CD14-positive monocyte (primary cell): ENCODE data around the gene CFAP126. TPM values are rescaled to one million over a fixed set of nuclear protein-coding genes. Genes with fewer than 3 reads are reported as not detected.
"Not testable (repeated sequence)": the region's sequence is repeated elsewhere in the genome, so short reads cannot be mapped to it uniquely, and the experiment has no call there.

Experiments
- DNase-seq, 3 donors: peaks; one replicate each; pipeline ENCODE4 v3.0.0-alpha.2; 2011 to 2022
- H2AFZ ChIP-seq: 2 replicates; pipeline ENCODE4 v1.6.0; 2012; ENCODE audit warnings: mild to moderate bottlenecking, low read depth, low read length, inconsistent platforms; ENCODE audit not compliant: insufficient read depth, poor library complexity, severe bottlenecking
- H3K27ac ChIP-seq, 2 donors: 1 replicate in 1 of 2; 2 replicates in 1 of 2; pipeline ENCODE4 v1.5.1; 2012 to 2013; ENCODE audit warnings: low read length in 2 of 2, control low read depth in 1 of 2, inconsistent platforms in 1 of 2, low read depth in 1 of 2, mild to moderate bottlenecking in 1 of 2
- H3K27me3 ChIP-seq, 2 donors: one replicate each; pipeline versions ENCODE4 v1.6.0 to v1.6.1; 2011 to 2013; ENCODE audit warnings: low read length in 2 of 2; ENCODE audit not compliant: control insufficient read depth in 2 of 2, insufficient read depth in 2 of 2
- H3K36me3 ChIP-seq, 2 donors: replicated peaks in 1 of 2; 1 replicate in 1 of 2; 2 replicates in 1 of 2; pipeline versions ENCODE4 v1.5.1 to v1.6.1; 2012 to 2013; ENCODE audit warnings: low read length in 2 of 2, control low read depth in 1 of 2, inconsistent platforms in 1 of 2, mild to moderate bottlenecking in 1 of 2; ENCODE audit not compliant: insufficient read depth in 2 of 2, control insufficient read depth in 1 of 2
- H3K4me1 ChIP-seq, 2 donors: 1 replicate in 1 of 2; 2 replicates in 1 of 2; pipeline versions ENCODE4 v1.5.1 to v1.6.1; 2012 to 2013; ENCODE audit warnings: low read length in 2 of 2, control low read depth in 1 of 2, inconsistent platforms in 1 of 2, mild to moderate bottlenecking in 1 of 2, moderate library complexity in 1 of 2; ENCODE audit not compliant: insufficient read depth in 2 of 2, control insufficient read depth in 1 of 2
- H3K4me2 ChIP-seq: replicated peaks from 2 replicates; pipeline ENCODE3; 2012; ENCODE audit warnings: low read length, moderate library complexity, mild to moderate bottlenecking; ENCODE audit not compliant: poor library complexity, severe bottlenecking; ENCODE audit errors: extremely low read depth
- H3K4me3 ChIP-seq, 3 experiments: fragments of 200-600 bp in 1 of 3; sonication (generic) in 1 of 3; replicated peaks in 1 of 3; 1 replicate in 2 of 3; 2 replicates in 1 of 3; pipeline ENCODE4 v1.5.1; 2011 to 2013; ENCODE audit warnings: low read length in 3 of 3, mild to moderate bottlenecking in 3 of 3, control low read depth in 2 of 3, low read depth in 2 of 3, inconsistent platforms in 1 of 3, moderate library complexity in 1 of 3
- H3K79me2 ChIP-seq: 2 replicates; pipeline ENCODE4 v1.6.0; 2012; ENCODE audit warnings: mild to moderate bottlenecking, control low read depth, inconsistent platforms, low read length, moderate library complexity; ENCODE audit not compliant: insufficient read depth
- H3K9ac ChIP-seq: 2 replicates; pipeline ENCODE4 v1.6.0; 2017; ENCODE audit warnings: low read length, mild to moderate bottlenecking; ENCODE audit not compliant: insufficient read depth, poor library complexity, severe bottlenecking
- H3K9me3 ChIP-seq, 2 donors: replicated peaks in 1 of 2; 1 replicate in 1 of 2; 2 replicates in 1 of 2; pipeline versions ENCODE4 v1.5.1 to v1.6.1; 2012 to 2013; ENCODE audit warnings: low read length in 2 of 2, control low read depth in 1 of 2; ENCODE audit not compliant: control insufficient read depth in 1 of 2, insufficient read depth in 1 of 2
- H4K20me1 ChIP-seq: 2 replicates; pipeline ENCODE4 v1.6.0; 2012; ENCODE audit warnings: mild to moderate bottlenecking, low read length, control low read depth, moderate library complexity; ENCODE audit not compliant: insufficient read depth
- H3K27ac Mint-ChIP-seq, 7 donors: one replicate each; pipeline ENCODE4 v1.8.0; 2020; ENCODE audit warnings: mild to moderate bottlenecking in 7 of 7, mixed read lengths in 7 of 7, moderate library complexity in 6 of 7, inconsistent platforms in 2 of 7
- H3K27me3 Mint-ChIP-seq, 3 donors: one replicate each; pipeline ENCODE4 v1.8.0; 2021 to 2022; ENCODE audit warnings: low read depth in 3 of 3, mild to moderate bottlenecking in 3 of 3, mixed read lengths in 3 of 3, moderate library complexity in 3 of 3, inconsistent platforms in 1 of 3
- H3K36me3 Mint-ChIP-seq, 2 donors: one replicate each; pipeline ENCODE4 v1.8.0; 2020; ENCODE audit warnings: mixed read lengths in 2 of 2, inconsistent platforms in 1 of 2, mild to moderate bottlenecking in 1 of 2
- H3K4me1 Mint-ChIP-seq: one replicate; pipeline ENCODE4 v1.8.0; 2020; ENCODE audit warnings: mild to moderate bottlenecking, mixed read lengths
- H3K4me3 Mint-ChIP-seq, 2 donors: one replicate each; pipeline ENCODE4 v1.8.0; 2020; ENCODE audit warnings: mild to moderate bottlenecking in 2 of 2, mixed read lengths in 2 of 2, moderate library complexity in 1 of 2
- H3K9me3 Mint-ChIP-seq, 7 donors: one replicate each; pipeline ENCODE4 v1.8.0; 2020 to 2022; ENCODE audit warnings: mixed read lengths in 7 of 7, mild to moderate bottlenecking in 6 of 7, moderate library complexity in 6 of 7, inconsistent platforms in 2 of 7
- CTCF ChIP-seq: fragments of 200-600 bp; IDR thresholded peaks from one replicate; pipeline ENCODE4 v1.8.0; 2022; ENCODE audit warnings: antibody characterized with exemption, mild to moderate bottlenecking
- WGBS: methylation state at CpG from one replicate; pipeline ENCODE4 v1.1.5; 2013; ENCODE audit warnings: missing lambda C conversion rate; ENCODE audit not compliant: insufficient coverage; 5-methylcytosine and 5-hydroxymethylcytosine counted together
- intact Hi-C, 2 donors: fragments of 100-400 bp; cut with micrococcal nuclease; formaldehyde crosslinking; loops; one replicate each; pipeline versions ENCODE4 v1.15.0 to v1.15.1; 2023
- polyA plus RNA-seq, 3 donors: library from polyadenylated mRNA; depleted of rRNA in 1 of 3; unstranded in 2 of 3; stranded (reverse) in 1 of 3; fragments of 300-500 nt in 2 of 3; fragments of >200 nt in 1 of 3; fragmentation: Illumina TruSeq in 2 of 3; gene quantifications; 1 replicate in 2 of 3; 2 replicates in 1 of 3; pipeline ENCODE4 v1.2.3, GENCODE V29; 2012 to 2021

Gene CFAP126
- polyA plus RNA-seq, 3 donors, result not detected

- Histone ChIP-seq H3K4me3 (peak overlapping the region; percentile 81 to 91 (median 84)), H3K27ac (peak overlapping the region; percentile 97), H4K20me1 (no peaks in the 10 kb centered on the region), H2AFZ (peak overlapping the region; percentile 89), H3K79me2 (no peaks in the 10 kb centered on the region), H3K36me3 (no peaks in the 10 kb centered on the region), H3K4me1 (peaks cover 16 to 23% of the 10 kb centered on the region in 2 donors), H3K9ac (peak overlapping the region; percentile 94), H3K9me3 (peaks cover 7 to 14% of the 10 kb centered on the region in 2 donors), H3K4me2 (peak overlapping the region; percentile 87), H3K27me3 (peaks cover 9% of the 10 kb centered on the region in 2 donors)
- peak; percentile 93 to 96 (median 95) for DNase-seq
- intact Hi-C loops, result no loop called here
- peak; percentile 59 for TF ChIP-seq CTCF
- H3K27ac Mint-ChIP-seq, result peak overlapping the region; percentile 99 to 100 (median 100)
- H3K36me3 Mint-ChIP-seq, result peaks cover 7 to 14% of the 10 kb centered on the region in 2 donors
- peaks cover 23 to 31% (median 25%) of the 10 kb centered on the region in 3 donors for H3K27me3 Mint-ChIP-seq
- WGBS, result under 1% methylated on average over 39 of the region's 53 CpGs
- H3K4me1 Mint-ChIP-seq, result peaks cover 25% of the 10 kb centered on the region
- peak overlapping the region; percentile 98 to 99 for H3K4me3 Mint-ChIP-seq
- peaks cover 7 to 22% (median 17%) of the 10 kb centered on the region in 7 donors for H3K9me3 Mint-ChIP-seq
Observed at GRCh38 chr1:161399257-161399998, 31.8 kb upstream of the CFAP126 start.

GRCh38 chr1:161398900-161399256, 31.2 kb upstream of the CFAP126 start:
- DNase-seq, result no peak
- WGBS, result 12% methylated on average over 17 of the region's 17 CpGs
- Histone ChIP-seq H3K79me2 (no peaks in the 10 kb centered on the region), H3K9ac (peak overlapping the region; percentile 94), H3K4me3 (peak overlapping the region; percentile 81 to 91 (median 84)), H3K27me3 (peaks cover 3 to 4% of the 10 kb centered on the region in 2 donors), H2AFZ (peak overlapping the region; percentile 86), H3K4me1 (peaks cover 16 to 23% of the 10 kb centered on the region in 2 donors), H3K4me2 (peak overlapping the region; percentile 87), H3K27ac (peak overlapping the region; percentile 97), H4K20me1 (no peaks in the 10 kb centered on the region), H3K9me3 (peaks cover 2 to 8% of the 10 kb centered on the region in 2 donors), H3K36me3 (no peaks in the 10 kb centered on the region)
- intact Hi-C loops, result no loop called here
- H3K4me1 Mint-ChIP-seq, result peaks cover 21% of the 10 kb centered on the region
- peaks cover 2 to 9% of the 10 kb centered on the region in 2 donors for H3K36me3 Mint-ChIP-seq
- no peak for TF ChIP-seq CTCF
- H3K4me3 Mint-ChIP-seq, result peak overlapping the region; percentile 98 to 99
- peaks cover 18 to 26% (median 19%) of the 10 kb centered on the region in 3 donors for H3K27me3 Mint-ChIP-seq
- peaks cover 2 to 16% (median 12%) of the 10 kb centered on the region in 7 donors for H3K9me3 Mint-ChIP-seq
- peak overlapping the region; percentile 99 to 100 (median 100) for H3K27ac Mint-ChIP-seq

GRCh38 chr1:161397038-161397437, 29.4 kb upstream of the CFAP126 start:
- H3K4me1 ChIP-seq, result peaks cover 16 to 23% of the 10 kb centered on the region in 2 donors
- H3K4me3 ChIP-seq, H3K27me3 ChIP-seq, H3K4me2 ChIP-seq, H3K27ac ChIP-seq, H3K9ac ChIP-seq, DNase-seq, H3K4me3 Mint-ChIP-seq, H3K79me2 ChIP-seq, H3K36me3 Mint-ChIP-seq, H2AFZ ChIP-seq, H3K9me3 ChIP-seq, intact Hi-C loops, H4K20me1 ChIP-seq, H3K27ac Mint-ChIP-seq, H3K9me3 Mint-ChIP-seq, H3K36me3 ChIP-seq: not testable (repeated sequence)
- Mint-ChIP-seq H3K27me3 (peaks cover 5 to 21% (median 9%) of the 10 kb centered on the region in 3 donors), H3K4me1 (peaks cover 19% of the 10 kb centered on the region)
- WGBS, result 100% methylated on average over 4 of the region's 8 CpGs
